AG09319 (cell line): Measurements from ENCODE around the gene XPNPEP1.

Experiments used
- DNase-seq: peaks from one replicate; pipeline ENCODE4 v3.0.0-alpha.2; 2010; ENCODE audit warnings: low read depth; ENCODE audit errors: extremely low read depth
- CTCF ChIP-seq: IDR thresholded peaks from 2 replicates; pipeline ENCODE4 v1.5.1; 2011; ENCODE audit warnings: low read depth, mild to moderate bottlenecking, inconsistent platforms, low read length, moderate library complexity

XPNPEP1 gene

GRCh38 chr10:109880886-109881768 is 42.2 kb downstream of the XPNPEP1 start:
- no peak for TF ChIP-seq CTCF
- DNase-seq, result no peak

GRCh38 chr10:109877546-109877945 is 45.8 kb downstream of the XPNPEP1 start:
- no peak for DNase-seq
- no peak for TF ChIP-seq CTCF

- no peak for DNase-seq
- no peak for TF ChIP-seq CTCF
Measured at GRCh38 chr10:109875828-109876821, 47.2 kb downstream of the XPNPEP1 start.

GRCh38 chr10:109875151-109875568 is 48.2 kb downstream of the XPNPEP1 start:
- no peak for DNase-seq
- no peak for TF ChIP-seq CTCF

- no peak for TF ChIP-seq CTCF
- DNase-seq, result no peak
Measured at GRCh38 chr10:109871476-109871875, 51.8 kb downstream of the XPNPEP1 start.

- no peak for DNase-seq
- TF ChIP-seq CTCF, result no peak
Measured at GRCh38 chr10:109866995-109867635, 56.2 kb downstream of the XPNPEP1 start.
